ENCODE results near the gene EEF1AKMT1.

EEF1AKMT1 gene

DNA sequence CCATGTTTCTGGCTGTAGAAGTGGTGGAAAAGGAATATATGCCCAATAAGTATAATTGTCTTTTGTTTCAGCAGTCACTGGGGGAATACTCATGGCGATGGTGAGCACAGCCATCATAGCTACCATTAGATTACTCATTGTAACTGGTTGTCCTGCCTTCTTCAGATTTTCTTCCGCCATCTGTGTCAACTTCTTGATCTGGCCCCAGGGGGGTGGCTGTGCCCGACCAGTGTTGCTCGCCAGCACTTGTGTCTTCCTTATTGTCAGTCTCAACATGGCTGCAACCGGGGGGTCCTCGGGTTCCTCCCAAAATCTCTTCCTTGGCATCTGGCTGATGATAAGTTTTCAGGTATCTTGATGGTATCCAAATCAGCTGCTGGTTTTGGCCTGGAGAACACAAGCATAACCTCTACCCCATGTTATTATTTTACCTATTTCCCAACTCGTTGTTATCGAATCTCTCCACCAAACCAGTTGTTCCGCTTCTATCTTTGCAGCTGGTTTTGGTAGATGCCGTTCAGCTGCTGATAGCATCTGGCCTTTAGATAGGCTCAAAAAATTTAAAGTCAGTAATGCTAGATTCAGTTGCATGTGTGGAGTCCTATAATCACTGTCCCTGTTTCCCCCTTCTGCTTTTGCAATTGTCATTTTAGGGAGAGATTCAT is 93.2 kb downstream of the EEF1AKMT1 start:
- no peak overlapping the region for H3K27ac ChIP-seq

DNA sequence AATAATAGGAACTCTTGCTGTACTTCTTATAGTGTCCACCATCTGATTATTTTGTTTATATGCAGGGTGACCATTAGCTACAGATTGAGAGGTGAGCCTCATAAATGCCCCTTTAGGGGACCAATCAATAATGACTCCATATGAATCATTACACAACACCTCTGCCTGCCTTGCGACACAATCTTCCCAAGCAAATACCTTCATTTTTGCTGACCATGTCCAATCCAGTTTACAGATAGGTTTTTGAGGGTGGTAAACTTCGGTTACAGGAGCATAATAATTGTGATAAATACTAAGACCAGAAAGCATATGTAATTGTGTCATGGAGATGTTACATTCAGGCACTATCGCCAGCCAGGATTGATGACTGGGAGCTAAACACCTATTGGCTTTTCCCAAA is 93.9 kb downstream of the EEF1AKMT1 start:
- Histone ChIP-seq H3K4me3 (ENCODE audit: low read depth, low read length) (no peak overlapping the region), H3K27me3 (ENCODE audit: insufficient read depth, low read depth, severe bottlenecking) (no peaks in the 10 kb centered on the region), H3K9me3 (ENCODE audit: severe bottlenecking) (no peaks in the 10 kb centered on the region), H3K27ac (no peak overlapping the region), H3K36me3 (no peaks in the 10 kb centered on the region)
- TF ChIP-seq, protein P1, sequence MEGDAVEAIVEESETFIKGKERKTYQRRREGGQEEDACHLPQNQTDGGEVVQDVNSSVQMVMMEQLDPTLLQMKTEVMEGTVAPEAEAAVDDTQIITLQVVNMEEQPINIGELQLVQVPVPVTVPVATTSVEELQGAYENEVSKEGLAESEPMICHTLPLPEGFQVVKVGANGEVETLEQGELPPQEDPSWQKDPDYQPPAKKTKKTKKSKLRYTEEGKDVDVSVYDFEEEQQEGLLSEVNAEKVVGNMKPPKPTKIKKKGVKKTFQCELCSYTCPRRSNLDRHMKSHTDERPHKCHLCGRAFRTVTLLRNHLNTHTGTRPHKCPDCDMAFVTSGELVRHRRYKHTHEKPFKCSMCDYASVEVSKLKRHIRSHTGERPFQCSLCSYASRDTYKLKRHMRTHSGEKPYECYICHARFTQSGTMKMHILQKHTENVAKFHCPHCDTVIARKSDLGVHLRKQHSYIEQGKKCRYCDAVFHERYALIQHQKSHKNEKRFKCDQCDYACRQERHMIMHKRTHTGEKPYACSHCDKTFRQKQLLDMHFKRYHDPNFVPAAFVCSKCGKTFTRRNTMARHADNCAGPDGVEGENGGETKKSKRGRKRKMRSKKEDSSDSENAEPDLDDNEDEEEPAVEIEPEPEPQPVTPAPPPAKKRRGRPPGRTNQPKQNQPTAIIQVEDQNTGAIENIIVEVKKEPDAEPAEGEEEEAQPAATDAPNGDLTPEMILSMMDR (IDR thresholded peaks at IDR 0.05; ENCODE audit: low read depth, low read length) = no peak
- DNase-seq = no peak

More for the DNA sequence above, 93.2 kb downstream of the EEF1AKMT1 start:
- TF ChIP-seq, protein P1 (IDR thresholded peaks at IDR 0.05; ENCODE audit: low read depth, low read length) = no peak
- Histone ChIP-seq H3K36me3 (no peaks in the 10 kb centered on the region), H3K9me3 (ENCODE audit: severe bottlenecking) (no peaks in the 10 kb centered on the region), H3K4me3 (ENCODE audit: low read depth, low read length) (no peak overlapping the region), H3K27me3 (ENCODE audit: insufficient read depth, low read depth, severe bottlenecking) (no peaks in the 10 kb centered on the region)
- DNase-seq = no peak
